CD1c-positive myeloid dendritic cell (primary cell): Measurements from ENCODE around the gene GNB1L.

Experiments
- DNase-seq: peaks from one replicate; pipeline ENCODE4 v3.0.0-alpha.2; 2016; ENCODE audit errors: extremely low spot score

GNB1L gene

DNA sequence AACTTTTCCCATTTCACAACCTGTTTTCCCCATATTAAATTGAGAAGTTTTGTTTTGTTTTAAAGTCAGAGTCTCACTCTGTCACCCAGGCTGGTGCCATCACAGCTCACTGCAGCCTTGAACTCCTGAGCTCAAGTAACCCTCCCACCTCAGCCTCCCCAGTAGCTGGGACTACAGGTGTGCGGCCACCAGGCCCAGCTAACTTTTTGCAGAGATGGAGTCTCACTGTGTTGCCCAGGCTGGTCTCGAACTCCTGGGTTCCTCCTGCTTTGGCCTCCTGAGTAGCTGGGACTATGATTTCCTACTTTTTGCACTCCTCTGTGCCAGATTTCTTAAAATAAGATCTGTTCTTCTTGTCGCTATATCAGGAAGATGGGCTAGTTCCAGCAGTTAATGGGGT, 44.9 kb downstream of the GNB1L start:
- no peak for DNase-seq

DNA sequence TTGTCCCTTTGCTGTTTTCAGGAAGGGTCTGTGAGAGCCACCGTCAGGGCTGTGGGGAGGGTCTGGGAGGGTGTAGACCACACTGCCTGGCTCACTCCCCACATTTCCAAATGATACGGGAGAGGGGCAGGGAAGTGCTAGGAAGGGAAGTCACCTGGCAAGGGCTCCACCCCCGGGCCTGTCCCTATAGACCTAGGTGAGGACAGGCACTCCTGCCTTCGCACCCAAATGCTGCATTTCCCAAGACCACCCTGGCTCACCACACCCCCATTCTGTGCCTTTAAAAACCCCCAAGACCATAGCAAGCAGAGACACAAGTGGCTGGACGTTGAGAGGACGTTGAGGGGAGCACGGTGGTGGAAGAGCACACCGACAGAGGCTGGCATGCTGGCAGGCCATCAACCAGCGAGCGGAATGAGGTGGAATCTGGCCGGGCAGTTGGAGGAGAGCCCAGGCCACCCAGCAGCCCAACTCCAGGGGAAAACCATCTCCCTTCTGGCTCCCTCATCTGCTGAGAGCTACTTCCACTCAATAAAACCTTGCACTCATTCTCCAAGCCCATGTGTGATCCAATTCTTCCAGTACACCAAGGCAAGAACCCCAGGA, 45.7 kb downstream of the GNB1L start:
- DNase-seq = no peak

DNA sequence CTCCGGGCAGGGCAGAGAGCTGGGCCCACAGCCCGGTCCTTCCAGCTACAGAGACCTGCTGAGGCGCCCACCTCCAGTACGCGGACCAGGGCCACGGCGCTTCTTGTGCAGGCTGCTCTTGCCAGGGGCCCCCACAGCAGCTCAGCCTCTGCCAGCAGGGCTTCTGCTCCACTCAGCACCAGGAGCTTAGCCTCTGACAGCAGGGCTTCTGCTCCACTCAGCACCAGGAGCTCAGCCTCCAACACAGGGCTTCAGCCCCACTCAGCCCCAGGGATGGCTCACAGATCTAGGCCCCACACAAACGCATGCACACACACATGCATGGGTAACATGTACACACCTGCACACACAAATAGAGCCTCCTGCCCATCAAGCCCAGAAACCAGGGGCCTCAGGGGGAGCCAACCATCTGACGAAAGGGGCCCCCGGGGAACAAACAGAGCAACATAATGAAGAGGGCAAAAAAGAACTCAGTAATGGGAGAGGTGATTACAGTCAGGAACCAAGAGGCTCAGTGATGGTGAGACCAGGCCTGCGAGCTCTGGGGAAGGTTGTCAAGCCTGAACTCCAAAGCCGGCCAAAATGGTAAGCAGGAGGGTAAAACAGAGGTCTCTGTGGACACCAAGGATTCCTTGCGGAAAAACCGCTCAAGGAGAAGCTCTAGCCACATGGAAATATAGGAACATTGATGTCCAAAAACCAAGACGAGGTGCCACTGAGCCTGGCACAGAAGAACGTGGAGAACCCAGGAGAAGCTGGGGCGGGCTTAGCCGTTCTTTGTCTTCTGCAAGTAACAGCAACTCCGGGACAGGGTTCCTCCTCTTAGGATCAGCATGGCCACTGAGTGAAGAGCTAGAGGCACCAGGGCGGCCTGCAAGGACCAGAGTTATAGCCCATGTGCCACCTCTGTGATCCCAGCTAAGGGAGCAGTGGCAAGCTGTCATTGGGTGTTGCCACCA, 46.5 kb downstream of the GNB1L start:
- no peak for DNase-seq

GRCh38 chr22:19807161-19807913, 47.3 kb downstream of the GNB1L start:
- DNase-seq = no peak

GRCh38 chr22:19806213-19807160, 48.2 kb downstream of the GNB1L start:
- no peak for DNase-seq

- DNase-seq = no peak
Measured at GRCh38 chr22:19805821-19806212, 48.9 kb downstream of the GNB1L start.

- DNase-seq = no peak
Measured at GRCh38 chr22:19803736-19804267, 50.9 kb downstream of the GNB1L start.

GRCh38 chr22:19802894-19803735, 51.6 kb downstream of the GNB1L start:
- no peak for DNase-seq

GRCh38 chr22:19802001-19802893, 52.4 kb downstream of the GNB1L start:
- no peak for DNase-seq

DNA sequence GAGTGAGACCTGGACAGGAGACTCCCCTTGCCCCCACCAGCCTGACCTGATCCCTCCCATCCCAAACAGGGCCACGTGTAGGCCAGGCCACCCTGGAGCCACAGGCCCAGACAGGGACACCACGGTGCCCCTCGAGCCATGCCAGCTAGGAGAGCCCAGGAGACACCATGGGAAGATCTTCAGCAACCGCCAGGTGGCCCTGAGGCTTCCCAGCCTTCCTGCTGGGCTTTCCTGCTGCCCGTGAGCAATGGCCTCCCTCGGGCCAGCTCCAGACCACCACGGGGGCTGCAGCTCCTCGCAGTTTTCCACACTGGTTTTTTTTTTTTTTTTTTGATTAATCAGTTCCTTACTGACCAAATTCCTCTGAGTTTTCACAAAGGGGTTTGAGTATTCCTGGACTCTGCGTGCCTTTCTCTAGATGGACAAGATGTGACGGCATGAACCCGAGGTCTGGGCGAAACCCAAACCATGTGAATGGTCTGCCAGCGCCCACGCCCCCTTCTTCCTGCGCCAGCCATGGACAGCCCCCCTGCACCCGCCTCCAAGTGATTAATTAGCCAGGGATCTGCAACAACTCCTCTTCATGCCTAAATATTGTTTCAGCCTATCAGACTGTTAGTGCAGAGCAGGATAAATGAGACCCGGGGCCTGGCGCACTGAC, 53.2 kb downstream of the GNB1L start:
- no peak for DNase-seq

- no peak for DNase-seq
Measured at GRCh38 chr22:19800761-19801244, 53.9 kb downstream of the GNB1L start.

DNA sequence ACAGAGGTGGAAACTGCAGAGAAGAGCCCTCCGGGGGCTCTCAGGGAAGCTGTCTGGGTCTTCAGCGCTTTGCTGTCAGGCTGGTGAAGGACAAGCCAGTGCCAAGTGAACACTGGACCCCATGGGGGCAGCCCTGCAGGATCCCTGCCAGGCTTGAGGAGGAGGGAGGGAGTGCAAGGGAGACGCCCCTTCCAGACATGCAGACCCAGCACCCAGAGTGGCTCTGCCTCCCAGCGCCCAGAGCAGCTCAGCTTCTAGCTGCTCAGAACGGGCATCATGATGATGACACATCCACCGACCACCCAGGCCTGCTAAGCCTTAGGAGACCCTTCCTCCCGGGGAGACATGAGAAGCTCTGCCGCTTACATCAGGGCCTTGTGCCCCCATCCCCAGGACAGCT, 54.4 kb downstream of the GNB1L start:
- DNase-seq = no peak

DNA sequence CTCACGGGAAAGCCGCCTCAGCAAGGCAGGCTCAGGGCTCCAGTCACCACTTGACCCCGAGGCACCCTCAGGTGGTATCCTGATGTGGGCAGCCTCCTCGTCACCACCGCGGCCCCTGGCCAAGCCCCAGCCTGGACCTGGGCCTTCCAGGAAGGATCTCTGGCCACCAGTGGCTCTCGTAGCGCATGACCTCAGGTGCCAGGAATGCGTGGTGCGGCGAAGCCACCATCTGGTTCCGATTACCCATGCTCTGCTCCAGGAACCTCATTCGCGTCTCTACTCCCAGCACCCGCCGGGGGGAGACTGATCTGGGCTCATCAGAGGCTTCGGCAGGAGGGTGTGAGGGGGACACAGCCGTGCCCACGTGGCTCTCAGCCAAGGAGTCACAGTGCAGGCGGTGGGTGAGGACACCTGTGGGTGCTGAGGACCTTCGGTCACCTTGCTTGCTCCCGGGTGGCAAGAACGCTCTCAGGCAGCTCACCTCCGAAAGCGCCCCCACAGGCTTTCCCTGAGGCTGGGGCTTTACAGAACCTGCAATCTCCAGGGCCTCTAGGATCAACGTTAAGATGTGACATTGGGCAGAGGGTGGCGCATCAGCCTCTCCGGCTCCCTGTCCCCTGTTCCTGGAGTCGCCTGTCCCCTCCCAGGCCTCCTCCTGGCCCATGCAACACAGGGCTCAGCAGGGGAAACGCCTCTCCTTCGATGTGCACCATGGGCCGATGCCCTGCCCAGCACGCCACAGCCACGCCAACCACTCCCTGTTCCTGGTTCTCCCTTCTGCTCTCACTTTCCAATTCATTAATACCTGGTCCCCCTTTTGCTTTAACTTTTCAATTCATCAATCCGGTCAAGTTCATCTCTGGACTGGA, 55.1 kb downstream of the GNB1L start:
- DNase-seq = no peak

DNA sequence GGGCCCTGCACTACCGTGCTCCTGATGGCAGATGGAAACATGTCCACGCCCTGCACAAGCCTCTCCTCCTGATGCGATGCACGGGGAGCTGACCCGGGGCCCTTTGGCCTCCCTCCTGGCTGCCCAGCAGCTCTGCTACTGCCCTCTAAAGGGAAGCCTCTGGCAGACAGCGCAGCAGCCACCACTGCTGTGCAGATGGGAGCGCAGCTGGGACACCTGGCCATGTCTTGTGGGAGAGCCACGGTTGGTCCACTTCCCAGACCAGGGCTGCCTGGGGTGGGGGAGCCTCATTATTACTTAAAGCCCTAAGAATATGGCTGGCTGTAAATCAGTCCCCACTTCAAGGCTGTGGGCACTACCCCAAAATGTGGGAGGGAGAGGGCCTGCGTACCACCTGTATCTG, 55.8 kb downstream of the GNB1L start:
- DNase-seq = no peak

GRCh38 chr22:19798003-19798665, 56.5 kb downstream of the GNB1L start:
- DNase-seq = no peak

DNA sequence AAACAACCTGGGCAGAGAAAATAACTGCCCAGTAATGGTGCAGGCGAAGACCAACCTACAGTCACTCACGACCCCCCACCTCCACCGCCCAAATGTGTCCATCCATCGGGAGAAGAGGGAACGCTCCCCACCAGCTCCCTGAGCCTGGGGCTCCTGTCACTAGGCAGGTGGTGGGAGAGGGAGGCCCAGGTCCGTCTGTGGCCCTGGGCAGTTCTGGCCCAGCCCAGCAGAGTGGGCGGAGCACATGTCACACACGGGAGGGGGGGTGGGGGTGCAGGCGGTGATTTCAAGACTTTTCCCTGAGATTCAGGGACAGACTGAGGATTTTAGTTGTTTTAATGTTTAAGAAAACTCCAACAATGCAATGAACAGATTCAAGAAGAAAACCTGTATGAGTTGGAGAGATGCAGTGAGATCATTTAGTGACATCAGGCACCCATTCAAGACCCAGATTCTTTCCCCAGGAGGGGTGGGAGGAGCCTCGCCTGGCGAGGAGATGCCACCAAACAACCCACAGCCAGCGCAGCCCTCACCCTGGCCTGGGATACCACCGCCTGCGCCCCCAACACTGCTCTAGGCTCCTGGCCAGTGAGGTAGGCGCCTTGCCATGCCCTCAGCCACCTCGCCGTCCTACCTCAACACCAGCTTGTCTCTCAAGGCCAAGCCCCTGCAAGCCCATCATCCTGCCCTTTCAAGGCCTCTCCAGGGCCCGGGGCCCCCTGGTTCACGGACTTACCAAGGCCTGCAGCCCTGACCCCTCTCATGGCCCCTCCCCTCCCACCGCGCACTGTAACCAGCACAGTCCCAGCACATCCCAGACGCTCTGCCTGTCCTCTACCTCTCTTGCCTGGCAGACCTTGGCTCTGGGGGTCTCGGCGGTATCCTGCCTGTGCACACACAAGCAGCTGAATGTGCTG, 57.3 kb downstream of the GNB1L start:
- DNase-seq = no peak
